ENCODE results near the gene MRPS27.

GRCh38 chr5:72228960-72229359 is 91.1 kb downstream of the MRPS27 start:
- TF ChIP-seq CTCF (IDR thresholded peaks at IDR 0.05): no peak
- no peak for TF ChIP-seq ZFX (IDR thresholded peaks at IDR 0.05; ENCODE audit: borderline replicate concordance)

All from 22Rv1 (cell line).